ENCODE data around the gene PPP2R3B.
"Not testable (repeated sequence)": the region's sequence is repeated elsewhere in the genome, so short reads cannot be mapped to it uniquely, and the experiment has no call there.

The PPP2R3B gene

GRCh38 chrX:312621-313331 is 73.9 kb downstream of the PPP2R3B start:
- ChIA-PET POLR2A (no interaction called here), CTCF (no interaction called here)
- TF ChIP-seq FOXK2 (IDR thresholded peaks at IDR 0.05) (no peak), SUZ12 (IDR thresholded peaks at IDR 0.05) (no peak), ARNT (IDR thresholded peaks at IDR 0.05) (no peak), BHLHE40 (IDR thresholded peaks at IDR 0.05; ENCODE audit: borderline replicate concordance) (no peak), ELF4 (IDR thresholded peaks at IDR 0.05) (no peak), NFRKB (IDR thresholded peaks at IDR 0.05) (no peak), FOXA1 (IDR thresholded peaks at IDR 0.05) (no peak), ZNF384 (IDR thresholded peaks at IDR 0.05) (no peak), L3MBTL2 (conservative IDR thresholded peaks at IDR 0.05) (no peak), CTBP1 (IDR thresholded peaks at IDR 0.05; ENCODE audit: borderline replicate concordance) (no peak), LEF1 (IDR thresholded peaks at IDR 0.05; ENCODE audit: borderline replicate concordance) (no peak), HDGF (IDR thresholded peaks at IDR 0.05; ENCODE audit: borderline replicate concordance) (no peak), SP1 (IDR thresholded peaks at IDR 0.05) (no peak), TARDBP (IDR thresholded peaks at IDR 0.05) (no peak), PKNOX1 (IDR thresholded peaks at IDR 0.05) (no peak), FOXM1 (IDR thresholded peaks at IDR 0.05; ENCODE audit: borderline replicate concordance) (no peak)
- no peak for DNase-seq (ENCODE audit: extremely low spot score)

- ChIA-PET CTCF (no interaction called here), POLR2A (no interaction called here)
- no peak for TF ChIP-seq BHLHE40 (IDR thresholded peaks at IDR 0.05; ENCODE audit: borderline replicate concordance)
- no peak for TF ChIP-seq SP1 (IDR thresholded peaks at IDR 0.05)
- TF ChIP-seq CTBP1 (IDR thresholded peaks at IDR 0.05; ENCODE audit: borderline replicate concordance) = no peak
- DNase-seq (ENCODE audit: extremely low spot score) = no peak
These were observed 75.3 kb downstream of the PPP2R3B start for GRCh38 chrX:311156-312129.

GRCh38 chrX:310621-311155 is 76.0 kb downstream of the PPP2R3B start:
- ChIA-PET POLR2A (no interaction called here), CTCF (no interaction called here)
- TF ChIP-seq L3MBTL2 (conservative IDR thresholded peaks at IDR 0.05) (no peak), LEF1 (IDR thresholded peaks at IDR 0.05; ENCODE audit: borderline replicate concordance) (no peak), TARDBP (IDR thresholded peaks at IDR 0.05) (no peak), HDGF (IDR thresholded peaks at IDR 0.05; ENCODE audit: borderline replicate concordance) (no peak), ARNT (IDR thresholded peaks at IDR 0.05) (no peak), SUZ12 (IDR thresholded peaks at IDR 0.05) (no peak), SP1 (IDR thresholded peaks at IDR 0.05) (no peak), BHLHE40 (IDR thresholded peaks at IDR 0.05; ENCODE audit: borderline replicate concordance) (no peak), NFRKB (IDR thresholded peaks at IDR 0.05) (no peak), FOXM1 (IDR thresholded peaks at IDR 0.05; ENCODE audit: borderline replicate concordance) (no peak)
- no peak for DNase-seq (ENCODE audit: extremely low spot score)

- POLR2A ChIA-PET = no interaction called here
- CTCF ChIA-PET = no interaction called here
- TF ChIP-seq ELF4 (IDR thresholded peaks at IDR 0.05) = no peak
- no peak for TF ChIP-seq ZNF384 (IDR thresholded peaks at IDR 0.05)
- TF ChIP-seq PKNOX1 (IDR thresholded peaks at IDR 0.05) = no peak
- no peak for TF ChIP-seq FOXM1 (IDR thresholded peaks at IDR 0.05; ENCODE audit: borderline replicate concordance)
- no peak for TF ChIP-seq LEF1 (IDR thresholded peaks at IDR 0.05; ENCODE audit: borderline replicate concordance)
- TF ChIP-seq BHLHE40 (IDR thresholded peaks at IDR 0.05; ENCODE audit: borderline replicate concordance) = no peak
- TF ChIP-seq NFRKB (IDR thresholded peaks at IDR 0.05) = no peak
- TF ChIP-seq L3MBTL2 (conservative IDR thresholded peaks at IDR 0.05) = no peak
- no peak for TF ChIP-seq FOXA1 (IDR thresholded peaks at IDR 0.05)
- TF ChIP-seq HDGF (IDR thresholded peaks at IDR 0.05; ENCODE audit: borderline replicate concordance) = no peak
- TF ChIP-seq SP1 (IDR thresholded peaks at IDR 0.05) = no peak
- no peak for TF ChIP-seq CTBP1 (IDR thresholded peaks at IDR 0.05; ENCODE audit: borderline replicate concordance)
- no peak for DNase-seq (ENCODE audit: extremely low spot score)
These were observed 77.7 kb downstream of the PPP2R3B start for GRCh38 chrX:308821-309520.

- TF ChIP-seq ZNF384 (IDR thresholded peaks at IDR 0.05) (no peak), BHLHE40 (IDR thresholded peaks at IDR 0.05; ENCODE audit: borderline replicate concordance) (no peak), HDGF (IDR thresholded peaks at IDR 0.05; ENCODE audit: borderline replicate concordance) (no peak), FOXM1 (IDR thresholded peaks at IDR 0.05; ENCODE audit: borderline replicate concordance) (no peak), ELF4 (IDR thresholded peaks at IDR 0.05) (no peak), FOXA1 (IDR thresholded peaks at IDR 0.05) (no peak), PKNOX1 (IDR thresholded peaks at IDR 0.05) (no peak), SUZ12 (IDR thresholded peaks at IDR 0.05) (no peak), FOXK2 (IDR thresholded peaks at IDR 0.05) (no peak), LEF1 (IDR thresholded peaks at IDR 0.05; ENCODE audit: borderline replicate concordance) (no peak), ARNT (IDR thresholded peaks at IDR 0.05) (no peak), NFRKB (IDR thresholded peaks at IDR 0.05) (no peak), SP1 (IDR thresholded peaks at IDR 0.05) (no peak), TARDBP (IDR thresholded peaks at IDR 0.05) (no peak), CTBP1 (IDR thresholded peaks at IDR 0.05; ENCODE audit: borderline replicate concordance) (no peak), L3MBTL2 (conservative IDR thresholded peaks at IDR 0.05) (no peak)
- CTCF ChIA-PET = no interaction called here
- POLR2A ChIA-PET = no interaction called here
- DNase-seq (ENCODE audit: extremely low spot score) = no peak
These were observed 79.2 kb downstream of the PPP2R3B start for GRCh38 chrX:307261-308111.

GRCh38 chrX:306614-307251 is 80.0 kb downstream of the PPP2R3B start:
- POLR2A ChIA-PET, CTCF ChIA-PET: not testable (repeated sequence)

GRCh38 chrX:305781-306613 is 80.7 kb downstream of the PPP2R3B start:
- POLR2A ChIA-PET; CTCF ChIA-PET; DNase-seq (ENCODE audit: extremely low spot score): not testable (repeated sequence)

More at GRCh38 chrX:306614-307251, 80.0 kb downstream of the PPP2R3B start:
- DNase-seq (ENCODE audit: extremely low spot score) = not testable (repeated sequence)
